Epidermal melanocyte (primary cell): Measurements from ENCODE around the gene TMEM132D.

ENCODE experiments used
- DNase-seq: peaks from one replicate; pipeline ENCODE4 v3.0.0; 2011; ENCODE audit warnings: low spot score; ENCODE audit not compliant: insufficient read length

TMEM132D gene

DNA sequence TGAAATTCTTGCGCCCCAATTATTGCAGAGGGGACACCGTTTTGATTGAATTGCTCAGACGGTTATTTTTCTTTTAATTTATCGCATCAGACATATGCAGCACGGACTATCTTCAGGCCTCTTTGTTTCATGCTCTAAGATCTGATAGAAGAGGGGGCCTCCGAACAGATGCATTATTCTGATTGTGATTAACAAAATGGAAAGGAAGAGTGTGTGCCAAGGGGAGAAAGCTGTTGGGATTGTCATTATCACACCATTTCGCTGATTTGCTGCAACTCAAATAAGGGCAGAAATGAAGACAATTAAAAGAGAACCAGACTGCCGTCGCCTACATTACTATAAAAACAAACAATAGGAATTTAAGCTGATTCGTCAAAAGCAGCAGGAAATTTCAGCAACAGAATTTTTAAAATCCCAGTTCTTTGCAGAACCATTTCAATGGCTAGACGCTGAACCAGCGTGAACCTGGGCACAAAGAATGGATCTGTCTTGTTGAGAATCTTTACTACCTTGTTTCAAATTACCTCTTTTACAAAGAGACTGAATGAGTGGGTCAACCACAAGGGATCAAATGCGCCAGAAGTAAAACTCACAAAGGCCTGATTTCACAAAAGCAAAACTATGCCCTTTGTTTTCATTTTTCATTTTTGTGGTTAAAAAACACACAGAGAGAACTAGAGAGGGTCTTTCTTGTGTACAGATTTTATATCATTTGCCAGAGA lies 30.6 kb downstream of the TMEM132D start:
- DNase-seq = no peak

- no peak for DNase-seq
These were observed 31.5 kb downstream of the TMEM132D start for GRCh38 chr12:129871991-129872972.

GRCh38 chr12:129870796-129871195 lies 33.0 kb downstream of the TMEM132D start:
- DNase-seq = no peak

DNA sequence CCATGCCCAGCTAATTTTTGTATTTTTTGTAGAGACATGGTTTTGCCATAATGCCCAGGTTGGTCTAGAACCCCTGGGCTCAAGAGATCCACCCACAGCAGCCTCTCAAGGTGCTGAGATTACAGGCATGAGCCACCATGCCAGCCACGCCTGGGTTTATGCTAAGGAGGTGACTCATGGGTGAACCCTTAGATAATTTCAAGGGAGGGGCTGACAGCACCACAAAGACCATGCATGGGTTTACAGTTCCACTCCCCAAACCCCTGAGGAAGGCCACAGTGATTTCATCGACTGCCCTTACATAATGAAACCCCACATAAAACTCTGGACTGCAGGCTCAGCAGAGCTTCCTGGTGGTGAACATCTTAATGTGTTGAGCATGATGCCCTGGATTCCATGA lies 33.7 kb downstream of the TMEM132D start:
- no peak for DNase-seq

DNA sequence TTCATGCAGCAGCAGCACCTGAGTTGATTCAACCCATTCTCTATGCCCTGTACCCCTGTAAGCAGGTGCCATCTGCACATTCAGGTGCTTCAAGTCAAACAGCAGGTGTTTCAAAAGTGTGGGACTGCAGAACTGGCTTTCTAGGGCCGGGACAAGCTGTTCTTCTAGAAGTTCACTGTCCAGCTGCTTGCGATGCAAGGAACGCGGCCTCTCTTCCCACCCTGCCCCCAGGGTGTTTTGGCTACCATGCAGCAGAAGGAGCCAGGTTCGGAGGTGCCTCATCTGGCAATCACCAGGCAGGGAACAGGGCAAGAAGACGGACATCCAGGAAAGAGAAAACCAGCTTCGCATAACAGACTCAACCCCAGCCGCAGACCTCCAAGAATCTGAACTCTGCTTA lies 35.2 kb downstream of the TMEM132D start:
- no peak for DNase-seq

DNA sequence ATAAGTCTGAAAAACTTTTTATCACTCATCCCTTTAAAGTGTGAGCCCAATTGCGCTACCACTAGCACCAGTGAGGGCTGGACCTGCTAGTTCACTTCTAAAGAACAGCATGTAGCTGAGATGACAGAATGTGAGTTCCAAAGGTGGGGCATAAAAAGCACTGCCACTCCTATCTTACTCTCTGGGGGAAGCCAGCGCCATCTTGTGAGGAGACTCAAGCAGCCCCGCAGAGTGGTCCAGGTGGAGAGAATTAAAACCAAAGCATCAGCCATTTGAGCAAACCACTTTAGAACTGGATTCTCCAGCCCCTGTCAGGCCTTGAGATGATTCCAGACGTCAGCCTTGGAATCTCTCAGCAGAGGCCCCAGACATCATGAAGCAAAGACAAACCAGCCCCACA lies 39.9 kb downstream of the TMEM132D start:
- DNase-seq = no peak

DNA sequence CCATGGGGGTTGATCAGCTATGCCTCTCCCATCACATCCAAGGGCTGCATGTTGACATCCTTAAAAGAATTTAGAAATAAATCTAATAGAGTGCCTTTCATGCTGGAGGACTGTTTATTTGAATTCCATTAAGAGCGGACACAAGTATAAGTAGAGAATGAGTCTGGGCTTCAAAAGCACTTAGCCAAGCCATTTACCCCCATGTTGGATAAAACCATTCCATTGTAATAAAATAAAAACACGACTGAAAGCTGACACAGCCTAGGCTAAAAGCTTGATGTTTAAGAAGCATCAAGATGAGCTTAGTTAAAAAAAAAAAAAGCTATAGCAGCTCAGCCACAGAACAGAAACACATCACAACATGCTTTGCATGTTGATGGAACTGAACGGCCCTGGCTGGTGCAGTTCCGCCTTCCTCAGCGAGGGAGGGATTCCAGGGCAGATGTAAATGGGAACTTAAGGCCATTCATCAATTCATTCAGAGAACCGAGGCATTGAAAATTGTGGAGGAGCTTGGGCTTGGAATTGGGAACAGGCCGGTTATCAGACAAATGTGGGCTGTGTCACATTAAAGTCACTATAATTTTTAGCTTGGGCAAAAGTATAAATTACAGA lies 41.2 kb downstream of the TMEM132D start:
- no peak for DNase-seq

GRCh38 chr12:129861951-129862350 lies 41.9 kb downstream of the TMEM132D start:
- no peak for DNase-seq

- no peak for DNase-seq
These were observed 49.2 kb downstream of the TMEM132D start for GRCh38 chr12:129854591-129854990.

- DNase-seq = no peak
These were observed 52.5 kb downstream of the TMEM132D start for GRCh38 chr12:129851296-129851695.

DNA sequence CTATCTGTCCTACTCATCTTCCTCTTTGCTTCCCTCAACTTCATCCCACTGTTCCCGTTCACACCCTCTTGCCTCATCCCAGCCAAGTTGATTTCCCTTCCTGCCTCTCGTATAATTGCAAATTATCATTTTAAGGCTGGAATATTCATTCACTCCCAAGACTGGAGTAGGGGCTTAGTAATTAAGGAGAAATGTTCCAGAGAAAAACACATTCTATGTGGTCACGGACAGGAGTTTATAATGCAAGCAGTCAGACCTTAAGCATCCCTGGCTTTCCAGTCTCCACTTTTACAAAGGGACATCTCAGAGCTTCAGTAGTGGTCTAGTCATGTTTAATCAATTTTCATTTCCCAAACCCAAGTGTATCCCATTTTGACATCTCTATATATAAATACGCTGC lies 54.9 kb downstream of the TMEM132D start:
- DNase-seq = no peak

DNA sequence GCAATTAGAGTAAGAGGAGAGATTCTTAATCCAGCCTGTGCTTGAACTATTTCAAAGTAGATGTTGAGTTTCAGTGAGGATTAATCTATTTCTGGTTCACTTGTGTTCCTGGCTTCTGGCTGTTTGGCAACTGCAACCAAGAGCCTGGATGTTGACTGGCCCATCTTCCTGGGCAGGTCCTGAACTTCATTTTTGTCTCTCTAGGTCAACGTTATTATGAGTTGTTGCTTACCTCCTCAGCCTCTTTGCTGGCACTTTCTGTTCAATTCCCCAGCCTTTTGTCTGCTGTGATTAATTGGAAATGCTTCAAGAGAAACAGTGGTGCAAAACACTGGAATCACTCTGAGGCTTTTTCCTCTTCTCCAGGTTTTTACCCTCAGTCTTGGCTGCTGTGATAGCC lies 56.8 kb downstream of the TMEM132D start:
- DNase-seq = no peak

GRCh38 chr12:129844662-129845220 lies 59.1 kb downstream of the TMEM132D start:
- no peak for DNase-seq

DNA sequence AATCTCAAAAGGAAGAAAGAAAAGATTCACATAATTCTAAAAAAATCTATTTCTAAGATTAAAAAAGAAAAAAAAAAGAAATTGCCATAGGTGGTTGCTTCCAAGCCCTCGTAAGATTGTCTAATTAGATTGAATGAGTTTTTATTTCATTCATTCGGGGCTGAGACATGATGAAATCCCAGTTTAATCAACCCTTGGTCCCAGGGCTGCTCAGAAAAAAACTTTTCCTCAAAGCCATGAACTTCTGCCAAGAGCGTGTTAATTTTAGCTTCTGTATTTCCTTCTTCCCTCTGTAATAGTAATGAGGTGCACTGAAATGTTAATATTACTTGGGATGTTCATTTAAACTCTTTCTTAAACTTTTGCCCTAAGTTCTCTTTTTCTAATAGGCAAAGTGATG lies 62.6 kb downstream of the TMEM132D start:
- DNase-seq = no peak

- no peak for DNase-seq
These were observed 63.5 kb downstream of the TMEM132D start for GRCh38 chr12:129840145-129840884.

GRCh38 chr12:129839679-129840078 lies 64.1 kb downstream of the TMEM132D start:
- DNase-seq = no peak

DNA sequence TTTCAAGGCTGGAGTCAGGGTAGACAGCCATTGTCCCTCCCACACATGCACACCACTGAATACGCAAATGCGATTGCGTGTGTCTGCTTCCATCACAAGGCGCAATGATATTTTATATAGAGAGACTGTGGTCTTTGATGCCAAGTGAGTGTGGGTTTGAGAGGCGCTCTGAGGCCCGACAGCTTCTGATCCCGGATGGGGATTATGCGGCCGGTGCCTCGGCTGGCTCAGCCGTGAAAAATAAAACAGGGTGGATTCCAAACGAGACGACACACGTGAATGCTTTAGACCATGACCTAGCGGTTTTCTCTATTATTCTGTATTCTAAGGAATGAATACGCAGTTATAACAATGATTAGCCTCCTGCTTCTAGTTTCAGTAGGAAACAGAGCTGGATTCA lies 72.5 kb downstream of the TMEM132D start:
- no peak for DNase-seq

DNA sequence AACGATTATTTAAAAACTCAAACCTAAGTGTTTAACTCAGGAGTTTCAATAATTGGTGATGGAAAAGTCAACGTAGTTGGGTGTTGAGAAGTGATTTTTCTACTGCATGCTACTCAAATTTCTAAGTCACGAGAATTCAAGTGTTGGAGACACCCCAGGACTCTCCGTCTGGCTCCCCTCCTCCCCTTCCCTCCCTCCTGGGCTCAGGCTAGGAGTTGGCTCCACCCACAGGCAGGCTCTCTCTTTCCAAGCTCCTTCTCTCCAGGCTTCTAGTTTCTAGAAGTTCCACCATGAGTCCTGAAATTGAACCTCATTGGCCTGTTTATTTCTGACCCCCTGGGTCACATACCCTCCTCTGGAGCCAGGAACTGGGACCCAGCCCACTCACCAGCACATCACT lies 73.0 kb downstream of the TMEM132D start:
- no peak for DNase-seq

- no peak for DNase-seq
These were observed 75.9 kb downstream of the TMEM132D start for GRCh38 chr12:129827866-129828384.

- no peak for DNase-seq
These were observed 76.5 kb downstream of the TMEM132D start for GRCh38 chr12:129827102-129827865.
